ENCODE measurements around the gene CDHR2.

DNA sequence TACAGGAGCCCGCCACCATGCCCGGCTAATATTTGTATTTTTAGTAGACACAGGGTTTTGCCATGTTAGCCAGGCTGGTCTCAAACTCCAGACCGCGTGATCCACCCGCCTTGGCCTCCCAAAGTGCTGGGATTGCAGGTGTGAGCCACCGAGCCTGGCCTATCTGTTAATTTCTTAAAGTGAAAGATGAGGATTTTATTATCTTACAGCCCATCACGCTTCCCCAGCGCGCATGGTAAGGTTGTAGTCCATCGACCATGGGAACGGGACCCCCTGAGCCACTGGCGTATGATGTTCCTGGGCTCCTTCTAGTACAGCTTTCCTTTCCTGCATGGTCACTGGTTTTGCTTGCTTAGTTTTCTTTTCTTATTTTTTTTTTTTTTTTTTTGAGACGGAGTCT lies 8.7 kb downstream of the CDHR2 start:
- no peak for TF ChIP-seq POLR2AphosphoS5 (IDR thresholded peaks at IDR 0.05; ENCODE audit: borderline replicate concordance, low read depth, low read length)
- TF ChIP-seq EZH2 (IDR thresholded peaks at IDR 0.05): no peak
- TF ChIP-seq FOXP2 (optimal IDR thresholded peaks at IDR 0.05; ENCODE audit: control extremely low read depth, extremely low read length, insufficient read depth): no peak
